NCI-H1092 (cell line): ENCODE measurements around the gene AP1S1.
A peak's percentile ranks its signal among the peaks of the same experiment; 100 is the strongest.
"Not testable (repeated sequence)": the region's sequence is repeated elsewhere in the genome, so short reads cannot be mapped to it uniquely, and the experiment has no call there.

Experiments used
- DNase-seq: peaks from one replicate; lab custom pipeline; 2025; lab: John Stamatoyannopoulos, UW

Gene AP1S1

DNA sequence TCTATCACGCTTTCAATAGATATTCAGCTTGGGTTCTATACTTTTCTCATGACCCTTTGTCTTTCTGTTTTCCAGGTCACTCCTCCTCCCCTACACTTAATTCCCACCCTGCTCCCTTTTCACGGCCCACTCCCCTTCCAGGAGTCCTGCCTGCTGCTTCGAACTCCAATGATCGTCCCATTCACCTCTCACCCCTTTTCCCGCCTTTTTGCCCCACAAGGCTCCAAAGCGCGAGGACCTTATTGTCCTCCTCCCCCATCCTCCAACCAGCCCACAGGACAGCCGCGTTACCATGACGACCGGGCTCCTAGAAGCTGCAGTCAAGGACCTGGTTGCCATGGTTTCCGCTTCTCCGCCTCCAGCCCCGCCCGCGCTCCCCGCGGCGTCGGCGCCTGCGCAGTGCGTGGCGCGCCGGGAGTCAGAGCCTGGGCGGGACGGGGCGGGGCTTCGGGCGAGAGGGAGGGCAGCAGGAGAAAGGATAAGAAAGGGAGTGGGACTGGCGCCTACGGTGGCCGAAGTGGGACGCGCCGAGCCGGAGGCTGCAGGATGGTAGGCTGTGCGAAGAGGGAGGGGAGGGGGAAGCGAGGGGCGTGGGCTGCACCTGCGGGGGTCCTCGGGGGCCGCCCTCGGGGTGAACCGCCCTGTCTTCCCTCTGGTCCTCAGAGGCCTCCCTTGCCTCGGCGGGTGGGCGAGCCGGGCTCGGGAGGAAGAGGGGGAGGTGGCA, at the start of gene AP1S1:
Gene AP1S1, plus strand, starts transcription at position 508 of the 724 bp plus-strand sequence. Its CDS starts 39 bp downstream, at position 547.
- DNase-seq, result peak; percentile 98

DNA sequence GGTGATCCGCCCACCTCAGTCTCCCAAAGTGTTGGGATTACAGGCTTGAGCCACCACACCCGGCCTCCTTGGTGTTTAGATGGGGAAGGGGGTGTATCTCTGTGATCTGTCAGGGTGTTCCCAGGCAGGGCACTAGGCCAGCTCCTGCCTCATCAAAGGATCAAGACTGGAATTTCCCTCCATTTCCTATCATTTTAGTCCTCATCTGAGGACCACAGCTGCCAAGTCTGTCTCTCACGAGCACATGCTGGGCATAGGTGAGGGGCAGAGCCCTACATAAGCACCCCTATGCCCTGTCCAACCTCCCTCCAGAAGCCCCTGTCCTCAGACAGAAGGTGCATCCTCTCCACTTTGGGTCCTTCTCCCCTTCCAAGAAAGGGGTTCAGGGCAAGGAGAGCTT, 49.5 kb upstream of the AP1S1 start:
- no peak for DNase-seq

DNA sequence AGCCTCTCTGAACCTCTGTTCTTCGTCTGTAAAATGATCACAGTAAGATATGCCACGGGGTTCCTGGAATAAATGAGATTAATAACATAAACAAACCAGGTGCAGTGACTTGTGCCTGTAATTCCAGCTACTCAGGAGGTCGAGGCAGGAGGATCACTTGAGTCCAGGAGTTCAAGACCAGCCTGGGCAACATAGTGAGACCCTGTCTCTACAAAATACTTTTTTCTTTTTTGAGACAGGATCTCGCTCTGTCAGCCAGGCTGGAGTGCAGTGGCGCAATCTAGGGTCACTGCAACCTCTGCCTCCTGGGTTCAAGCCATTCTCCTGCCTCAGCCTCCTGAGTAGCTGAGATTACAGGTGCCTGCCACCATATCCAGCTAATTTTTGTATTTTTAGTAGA, 49.0 kb upstream of the AP1S1 start:
- DNase-seq, result not testable (repeated sequence)

DNA sequence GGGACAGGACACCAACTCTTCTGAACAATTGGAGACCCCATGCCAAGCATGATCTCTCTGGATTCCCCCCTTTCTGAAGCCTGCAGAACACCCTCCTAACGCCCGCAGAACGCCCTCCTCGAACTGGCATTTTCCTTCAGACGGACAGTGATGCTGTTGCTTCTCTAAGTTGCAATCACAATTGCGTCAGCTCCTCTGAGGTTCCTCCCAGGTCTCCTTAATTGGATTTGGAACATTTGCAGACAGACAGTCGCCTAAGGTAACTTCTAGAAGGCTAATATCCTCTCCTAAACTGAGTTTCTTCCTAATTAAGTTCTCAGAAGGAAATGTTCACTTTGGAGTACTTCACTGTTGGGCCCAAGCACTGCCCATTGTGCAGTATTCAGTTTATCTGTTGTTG, 47.9 kb upstream of the AP1S1 start:
- DNase-seq, result no peak

DNA sequence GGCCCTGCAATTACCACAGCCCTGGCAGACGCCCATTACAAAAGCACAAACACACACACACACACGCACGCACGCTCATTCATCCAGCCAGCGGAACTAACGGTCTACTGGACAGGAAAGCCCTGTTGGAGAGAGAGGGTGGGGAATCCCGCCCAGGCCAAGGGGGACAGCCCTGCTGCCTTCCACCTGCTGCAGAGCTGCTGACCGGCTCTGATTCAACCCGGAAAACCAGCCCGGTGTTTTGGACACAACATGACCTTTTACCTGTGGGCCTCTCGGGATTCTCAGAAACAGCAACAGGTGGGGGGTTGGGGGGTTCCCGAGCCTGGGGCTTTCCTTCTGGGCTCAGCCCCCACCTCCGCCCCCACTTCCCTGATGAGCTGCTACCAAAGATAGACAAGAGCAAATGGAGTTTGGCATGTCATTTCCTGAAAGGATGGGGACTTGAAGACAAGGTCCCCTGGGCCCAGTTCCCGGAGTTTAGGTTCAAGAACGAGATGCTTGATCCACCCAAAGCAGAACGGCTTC, 45.9 kb upstream of the AP1S1 start:
- no peak for DNase-seq

DNA sequence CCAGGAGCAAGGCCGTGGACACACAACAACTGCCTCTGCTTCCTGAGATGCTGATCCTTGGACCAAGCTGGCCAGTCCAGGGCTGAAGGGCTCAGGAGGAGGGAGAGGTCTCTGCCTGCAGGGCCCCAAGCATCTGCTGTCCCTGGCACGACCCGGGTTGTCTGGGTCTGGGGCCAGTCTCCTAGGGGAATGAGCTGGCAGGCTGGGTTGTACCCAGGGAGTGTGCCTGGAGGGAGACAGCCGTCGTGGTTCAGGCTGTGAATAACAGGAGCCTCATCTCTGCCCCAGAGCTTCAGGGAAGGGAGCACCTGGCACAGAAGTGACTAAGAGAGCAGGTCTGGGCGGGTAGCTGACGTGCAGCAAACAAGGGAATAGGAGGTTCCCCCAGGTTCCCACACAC, 45.3 kb upstream of the AP1S1 start:
- DNase-seq, result no peak

DNA sequence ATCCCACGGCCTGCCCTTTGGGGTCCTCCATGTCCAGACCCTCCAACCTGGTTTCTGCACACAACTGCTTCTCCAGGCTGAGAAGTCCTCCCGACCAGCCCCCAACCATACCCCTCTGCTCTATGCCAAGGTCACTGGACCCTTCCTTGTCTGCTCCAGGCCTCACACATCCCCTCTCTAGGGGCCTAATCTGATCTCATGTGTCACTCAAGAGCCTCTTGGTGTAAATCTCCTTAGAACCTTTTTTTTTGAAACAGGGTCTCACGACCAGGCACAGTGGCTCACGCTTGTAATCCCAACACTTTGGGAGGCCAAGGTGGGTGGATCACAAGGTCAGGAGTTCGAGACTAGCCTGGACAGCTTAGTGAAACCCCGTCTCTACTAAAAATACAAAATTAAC, 44.9 kb upstream of the AP1S1 start:
- DNase-seq, result no peak

DNA sequence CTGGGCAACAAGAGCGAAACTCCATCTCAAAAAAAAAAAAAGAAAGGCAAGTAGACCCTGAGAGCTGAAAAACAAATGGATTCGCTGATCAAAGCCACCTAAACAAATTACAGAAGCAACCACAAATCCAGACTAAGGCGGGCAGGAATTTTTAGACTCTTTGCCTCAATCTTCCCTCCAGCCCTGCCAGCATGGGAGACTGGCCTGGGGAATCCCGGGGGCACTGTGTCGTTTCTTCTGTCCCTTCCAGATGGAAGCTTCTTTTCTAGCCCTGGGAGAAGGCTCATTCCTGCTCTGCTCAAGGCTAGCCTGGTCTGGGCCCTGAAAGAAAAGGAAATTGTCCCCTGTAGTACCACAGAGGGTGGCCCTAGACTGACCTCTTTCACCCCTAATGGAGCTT, 43.0 kb upstream of the AP1S1 start:
- DNase-seq, result no peak

DNA sequence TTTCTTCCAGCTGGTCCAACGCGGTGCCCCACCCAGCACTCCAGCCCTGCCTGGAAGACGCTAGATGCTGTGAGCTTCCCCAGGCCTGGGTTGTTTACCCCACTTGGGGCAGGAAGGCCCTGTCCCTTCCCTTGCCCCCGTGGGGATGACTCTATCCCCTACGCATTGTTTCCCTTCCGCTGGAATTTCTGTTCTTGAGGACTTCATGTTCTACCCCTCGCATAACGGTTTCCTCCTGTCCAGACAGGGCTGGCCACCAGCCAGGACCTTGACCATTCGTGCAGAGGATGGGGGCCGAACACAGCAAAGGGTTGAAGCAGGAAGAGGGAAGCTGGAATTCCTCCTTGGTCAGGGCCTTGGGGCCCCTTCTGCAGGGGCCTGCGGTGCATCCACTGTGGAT, 42.0 kb upstream of the AP1S1 start:
- no peak for DNase-seq

DNA sequence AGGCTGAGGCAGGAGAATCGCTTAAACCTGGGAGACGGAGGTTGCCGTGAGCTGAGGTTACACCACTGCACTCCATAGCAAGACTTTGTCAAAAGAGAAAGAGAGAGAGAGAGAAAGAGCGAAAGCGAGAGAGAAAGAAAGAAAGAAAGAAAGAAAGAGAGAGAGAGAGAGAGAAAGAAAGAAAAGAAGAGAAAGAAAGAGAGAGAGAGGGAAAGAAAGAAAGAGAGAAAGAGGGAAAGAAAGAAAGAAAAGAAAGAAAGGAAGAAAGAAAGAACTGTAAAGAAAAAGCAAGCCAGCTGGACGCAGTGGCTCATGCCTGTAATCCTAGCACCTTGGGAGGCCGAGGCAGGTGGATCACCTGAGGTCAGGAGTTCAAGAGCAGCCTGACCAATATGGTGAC, 41.1 kb upstream of the AP1S1 start:
- not testable (repeated sequence) for DNase-seq

DNA sequence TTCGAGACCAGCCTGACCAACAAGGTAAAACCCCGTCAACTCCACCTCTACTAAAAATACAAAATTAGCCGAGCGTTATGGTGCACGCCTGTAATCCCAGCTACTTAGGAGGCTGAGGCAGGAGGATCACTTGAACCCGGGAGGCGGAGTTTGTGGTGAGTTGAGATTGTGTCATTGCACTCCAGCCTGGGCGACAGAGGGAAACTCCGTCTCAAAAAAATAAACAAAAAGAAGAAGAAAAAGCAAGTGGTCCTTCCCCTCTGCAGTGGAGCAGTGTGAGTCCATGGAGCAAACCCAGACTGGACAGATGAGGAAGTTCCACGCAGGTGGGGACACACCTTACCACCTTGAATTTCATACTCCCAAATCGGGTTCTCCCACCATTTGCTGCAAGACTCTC, 40.4 kb upstream of the AP1S1 start:
- no peak for DNase-seq

DNA sequence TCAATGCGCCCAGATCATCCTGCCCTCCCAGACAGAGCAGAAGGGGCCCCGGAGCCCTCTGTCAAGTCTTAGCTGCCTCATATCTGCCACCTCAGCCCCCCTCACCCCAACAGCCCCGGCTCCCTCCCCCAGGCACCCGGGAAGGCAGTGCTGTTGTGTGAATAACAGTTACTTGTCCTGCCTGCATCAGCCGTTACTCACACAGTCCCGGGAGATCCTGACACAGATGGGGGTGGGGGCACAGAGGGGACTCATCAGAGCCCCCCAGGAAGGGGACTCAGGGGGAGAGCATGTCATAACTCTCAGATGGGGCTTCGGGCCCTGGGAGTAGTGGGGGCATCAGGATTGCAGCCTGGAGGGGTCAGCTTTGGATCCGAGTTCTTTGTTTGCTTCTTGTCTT, 39.8 kb upstream of the AP1S1 start:
- no peak for DNase-seq

DNA sequence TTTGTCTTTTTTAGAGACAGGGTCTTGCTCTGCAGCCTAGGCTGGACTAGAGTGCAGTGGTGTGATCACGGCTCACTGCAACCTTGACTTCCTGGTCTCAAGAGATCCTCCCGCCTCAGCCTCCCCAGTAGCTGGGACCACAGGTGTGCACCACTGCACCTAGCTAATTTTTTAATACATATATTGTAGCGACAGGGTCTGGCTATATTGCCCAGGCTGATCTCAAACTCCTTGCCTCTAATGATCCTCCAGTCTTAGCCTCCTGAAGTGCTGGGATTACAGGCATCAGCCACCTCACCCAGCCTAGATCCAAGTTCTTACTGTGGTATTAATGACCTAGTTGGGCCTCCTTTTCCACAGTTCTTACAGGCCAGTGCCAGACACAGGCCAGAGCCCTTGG, 39.1 kb upstream of the AP1S1 start:
- no peak for DNase-seq

DNA sequence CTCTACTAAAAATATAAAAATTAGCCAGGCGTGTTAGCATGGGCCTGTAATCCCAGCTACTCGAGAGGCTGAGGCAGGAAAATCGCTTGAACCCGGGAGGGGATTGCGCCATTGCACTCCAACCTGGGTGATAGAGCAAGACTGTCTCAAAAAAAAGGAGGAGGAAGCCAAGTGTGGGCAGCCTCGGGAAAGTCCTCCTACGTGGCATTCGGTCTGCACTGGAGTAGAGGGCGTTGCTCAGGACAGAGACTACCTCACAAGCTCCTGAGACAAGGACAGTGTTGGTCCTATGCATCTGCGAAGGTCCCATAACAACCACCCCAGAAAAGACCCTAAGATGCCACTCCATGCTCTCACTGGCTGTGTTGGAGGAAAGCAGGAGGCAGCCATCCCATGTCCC, 37.4 kb upstream of the AP1S1 start:
- no peak for DNase-seq

DNA sequence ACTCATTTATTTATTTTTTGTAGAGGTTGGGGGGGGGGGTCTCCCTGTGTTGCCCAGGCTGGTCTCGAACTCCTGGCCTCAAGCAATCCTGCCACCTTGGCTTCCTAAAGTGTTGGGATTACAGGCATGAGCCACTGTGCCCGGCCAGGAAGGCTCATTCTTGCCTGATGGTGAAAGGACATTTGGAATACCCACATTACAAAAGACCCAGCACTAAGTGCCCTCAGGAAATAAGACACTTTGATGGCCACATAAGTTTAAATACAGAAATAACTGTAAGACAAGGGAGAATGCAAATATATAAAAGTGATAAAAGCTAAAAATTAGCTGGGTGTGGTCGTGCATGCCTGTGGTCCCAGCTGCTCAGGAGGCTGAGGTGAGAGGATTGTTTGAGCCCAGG, 35.4 kb upstream of the AP1S1 start:
- no peak for DNase-seq

DNA sequence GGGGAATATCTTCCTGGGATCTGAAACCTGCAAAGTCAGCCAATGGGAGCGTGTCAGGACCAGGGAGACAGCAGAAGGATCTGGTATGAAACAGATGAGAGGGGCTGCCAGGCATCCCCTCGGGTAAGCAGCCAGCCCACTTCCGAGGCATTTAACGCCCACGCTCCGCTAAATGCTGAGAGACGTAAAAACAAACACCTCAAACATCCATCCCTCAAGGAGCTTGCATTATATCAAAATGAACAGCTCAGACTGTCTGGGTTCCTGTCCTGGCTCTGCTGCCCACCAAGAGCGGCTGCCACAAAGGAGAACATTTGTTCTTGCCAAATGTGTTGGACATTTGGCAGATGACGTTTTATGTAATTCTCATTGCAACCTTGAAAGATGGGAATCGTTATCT, 34.4 kb upstream of the AP1S1 start:
- DNase-seq, result no peak

DNA sequence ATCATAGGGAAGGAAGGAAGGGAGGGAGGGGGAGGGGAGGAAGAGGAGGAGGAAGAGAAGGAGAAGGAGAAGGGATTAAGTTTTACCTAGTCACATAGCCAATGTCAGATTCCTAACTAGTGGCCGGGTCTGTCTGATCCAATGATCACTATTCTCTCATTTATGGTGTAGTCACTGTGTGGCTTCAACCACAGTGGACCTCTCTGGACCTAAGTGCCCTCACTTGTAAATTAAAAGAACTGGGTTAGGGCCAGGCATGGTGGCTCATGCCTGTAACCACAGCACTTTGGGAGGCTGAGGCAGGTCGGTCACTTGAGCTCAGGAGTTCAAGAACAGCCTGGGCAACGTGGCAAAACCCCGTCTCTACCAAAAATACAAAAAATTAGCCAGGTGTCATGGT, 34.0 kb upstream of the AP1S1 start:
- DNase-seq, result no peak

DNA sequence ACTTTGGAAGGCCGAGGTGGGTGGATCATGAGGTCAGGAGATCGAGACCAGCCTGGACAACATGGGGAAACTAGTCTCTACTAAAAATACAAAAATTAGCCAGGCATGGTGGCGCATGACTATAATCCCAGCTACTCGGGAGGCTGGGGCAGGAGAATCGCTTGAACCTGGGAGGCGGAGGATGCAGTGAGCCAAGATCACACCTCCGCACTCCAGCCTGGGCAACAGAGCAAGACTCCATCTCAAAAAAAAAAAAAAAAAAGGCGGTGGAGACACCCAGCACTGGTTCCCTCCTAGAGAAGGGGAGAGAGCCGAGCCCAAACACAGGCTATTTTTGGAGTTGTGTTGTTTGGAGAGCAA, 32.7 kb upstream of the AP1S1 start:
- not testable (repeated sequence) for DNase-seq

DNA sequence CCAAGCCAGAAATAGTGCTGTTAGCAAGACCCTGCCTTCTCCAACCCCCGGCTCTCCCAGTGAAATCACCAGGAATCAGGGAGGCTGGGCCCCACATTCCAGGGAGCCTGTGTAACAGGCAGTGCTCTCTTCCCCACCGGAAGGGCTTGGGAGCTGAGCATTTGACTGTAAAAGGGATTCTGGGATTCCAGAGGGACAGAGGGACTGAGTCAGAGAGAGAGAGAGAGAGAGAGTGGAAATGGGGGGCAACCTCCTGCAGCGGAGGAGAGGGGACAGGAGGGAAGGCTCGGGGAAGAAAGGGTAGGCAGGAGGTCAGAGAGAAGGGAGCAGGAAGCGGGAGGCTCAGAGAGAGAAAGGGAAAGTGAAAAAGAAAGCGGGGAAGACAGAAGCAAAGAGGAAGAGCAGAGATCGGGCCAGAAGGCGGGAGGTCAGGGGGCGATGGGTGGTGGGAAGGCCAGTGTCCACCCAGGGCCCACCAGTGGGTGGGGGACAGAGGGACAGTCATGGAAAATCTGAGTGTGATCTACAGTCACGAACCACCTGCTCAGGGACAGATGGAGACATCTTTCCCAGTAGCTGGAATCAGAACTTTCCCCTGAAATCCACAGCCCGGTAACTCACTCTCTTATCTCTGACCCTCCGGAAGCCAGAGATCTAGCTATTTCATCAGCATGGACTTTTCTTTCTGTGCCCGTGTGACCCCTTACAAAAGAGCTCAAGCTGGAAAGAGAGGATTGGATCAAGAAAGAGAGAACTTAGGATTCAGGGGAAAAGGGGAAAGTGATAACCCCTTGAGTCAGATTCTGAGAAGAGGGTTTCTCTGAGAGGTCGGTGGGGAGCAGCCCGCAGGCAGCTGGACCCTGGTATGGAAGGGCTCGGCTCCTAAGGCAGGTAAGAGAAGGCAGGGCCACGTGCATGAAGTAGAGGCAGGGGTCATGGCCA, 32.0 kb upstream of the AP1S1 start:
- DNase-seq, result no peak

DNA sequence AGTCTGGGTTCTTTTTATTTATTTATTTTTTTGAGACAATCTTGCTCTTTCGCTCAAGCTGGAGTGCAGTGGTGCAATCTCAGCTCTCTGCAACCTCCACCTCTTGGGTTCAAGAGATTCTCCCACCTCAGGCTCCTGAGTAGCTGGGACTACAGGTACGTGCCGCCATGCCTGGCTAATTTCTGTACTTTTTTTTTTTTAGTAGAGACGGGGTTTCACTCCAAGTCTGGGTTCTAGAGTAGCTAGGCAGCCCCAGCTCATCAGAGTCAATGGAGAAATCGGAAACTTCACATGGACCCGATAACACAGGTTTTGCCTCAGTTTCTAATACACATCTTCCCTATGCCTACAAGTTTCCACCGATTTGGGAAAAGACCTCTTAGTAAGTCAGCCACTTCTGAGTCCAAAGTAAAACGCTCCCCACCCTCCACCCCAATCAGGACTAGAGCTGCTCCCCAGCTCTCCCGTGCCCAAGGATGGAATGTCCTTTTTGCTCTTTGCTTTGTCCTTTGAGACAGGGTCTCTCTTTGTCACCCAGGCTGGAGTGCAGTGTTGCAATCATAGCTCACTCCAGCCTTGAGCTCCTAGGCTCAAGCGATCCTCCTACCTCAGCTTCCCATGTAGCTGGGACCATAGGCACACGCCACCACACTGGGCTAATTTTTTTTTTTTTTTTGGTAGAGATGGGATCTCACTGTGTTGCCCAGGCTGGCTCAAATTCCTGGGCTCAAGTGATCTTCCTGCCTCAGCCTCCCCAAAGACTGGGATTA, 31.2 kb upstream of the AP1S1 start:
- no peak for DNase-seq

DNA sequence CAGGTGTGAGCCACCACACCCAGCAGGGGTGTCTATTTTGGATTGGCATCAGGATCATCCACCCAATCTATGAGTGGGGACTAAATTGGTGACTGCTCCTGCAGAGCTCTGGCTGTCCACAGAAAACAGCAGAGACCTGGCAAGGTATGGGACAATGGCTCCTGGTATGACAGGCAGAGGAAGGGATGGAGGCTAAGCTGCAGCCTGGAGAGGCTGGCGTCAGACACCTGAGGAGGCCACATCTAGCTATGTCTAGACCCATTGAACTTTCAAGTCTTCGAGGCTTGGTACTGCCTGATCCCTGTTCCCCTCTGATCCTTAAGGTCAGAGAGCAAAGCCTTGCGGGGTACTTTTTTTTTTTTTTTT, 30.6 kb upstream of the AP1S1 start:
- DNase-seq, result no peak

DNA sequence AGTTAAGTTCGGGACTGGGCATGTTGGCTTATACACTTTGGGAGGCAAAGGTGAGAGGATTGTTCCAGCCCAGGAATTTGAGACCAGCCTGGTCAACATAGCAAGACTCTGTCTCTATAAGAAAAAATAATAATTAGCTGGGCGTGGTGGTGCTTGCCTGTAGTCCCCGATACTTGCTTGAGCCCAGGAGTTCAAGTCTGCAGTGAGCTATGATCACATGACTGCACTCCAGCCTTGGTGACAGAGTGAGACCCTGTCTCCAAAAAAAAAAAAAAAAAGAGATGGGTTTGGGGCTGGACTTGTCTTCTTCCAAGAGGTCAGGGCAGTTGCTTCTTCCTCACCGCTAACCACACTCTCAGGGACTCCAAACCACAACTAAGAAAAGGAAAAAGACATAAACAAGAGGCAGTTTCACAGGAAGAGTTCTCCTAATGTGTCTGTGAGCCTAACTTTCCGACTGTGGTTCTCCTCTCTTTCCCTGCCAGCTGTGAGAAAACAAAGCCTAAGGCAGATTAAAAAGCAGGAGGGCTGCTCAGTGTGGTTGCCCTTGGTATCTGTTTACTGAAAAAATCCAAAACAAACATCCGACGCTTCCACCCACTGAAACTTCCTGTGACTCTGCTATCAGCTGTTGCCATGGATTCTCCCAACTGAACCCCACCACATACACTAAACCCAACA, 29.8 kb upstream of the AP1S1 start:
- DNase-seq, result no peak
